Measurements from ENCODE around the gene GNG12.
"Not testable (repeated sequence)": the region's sequence is repeated elsewhere in the genome, so short reads cannot be mapped to it uniquely, and the experiment has no call there.

GNG12 gene

DNA sequence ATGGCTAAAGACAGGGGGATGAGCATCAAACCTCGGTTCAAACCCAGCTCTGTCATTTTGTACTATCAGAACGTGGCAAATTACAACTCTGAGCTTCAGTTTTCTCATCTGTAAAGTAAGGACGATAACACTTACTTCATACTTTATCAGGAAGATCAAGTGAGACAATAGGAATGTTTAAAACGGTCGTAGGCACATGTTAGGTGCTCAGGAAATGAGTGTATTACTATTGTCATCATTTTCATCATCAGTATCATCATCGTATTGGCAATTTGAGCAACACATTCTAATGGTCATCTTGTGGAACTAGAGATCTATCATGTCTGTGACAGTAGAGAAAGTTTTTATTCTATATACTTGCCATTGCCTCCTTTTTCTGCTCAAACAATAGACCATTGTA lies 170.4 kb downstream of the GNG12 start:
- FAIRE-seq = no peak
- DNase-seq (ENCODE audit: low spot score) = no peak

DNA sequence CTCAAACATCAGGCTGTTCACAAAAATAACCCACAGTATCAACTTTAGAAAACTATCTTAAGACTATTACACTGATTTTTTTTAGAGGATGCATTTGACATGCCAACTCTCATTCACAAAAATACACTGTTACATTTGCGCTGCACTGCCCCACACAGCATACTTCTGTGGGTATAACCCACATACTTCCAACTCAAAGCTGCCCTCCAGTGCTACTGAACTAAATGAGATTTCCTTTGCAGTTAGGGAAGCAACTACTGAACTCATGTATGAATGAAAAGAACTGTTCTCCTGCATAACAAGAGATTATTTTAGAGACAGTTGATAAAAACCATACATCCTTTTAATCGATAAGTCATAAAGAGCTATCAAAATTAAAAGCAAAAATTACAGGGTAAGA lies 174.0 kb downstream of the GNG12 start:
- no peak for DNase-seq (ENCODE audit: low spot score)
- no peak for FAIRE-seq

DNA sequence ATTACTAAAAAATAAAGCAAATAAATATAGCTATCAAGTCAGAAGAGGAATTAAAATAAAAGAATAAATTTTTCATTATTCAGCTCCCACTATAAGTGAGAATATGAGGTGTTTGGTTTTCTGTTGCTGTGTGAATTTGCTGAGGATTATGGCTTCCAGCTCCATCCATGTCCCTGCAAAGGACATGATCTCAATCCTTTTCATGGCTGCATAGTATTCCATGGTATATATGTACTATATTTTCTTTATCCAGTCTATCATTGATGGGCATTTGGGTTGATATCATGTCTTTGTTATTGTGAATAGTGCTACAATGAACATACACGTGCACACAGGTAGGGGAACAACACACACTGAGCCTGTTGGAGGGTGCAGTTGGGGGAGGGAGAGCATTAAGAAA lies 176.1 kb downstream of the GNG12 start:
- not testable (repeated sequence) for FAIRE-seq; DNase-seq (ENCODE audit: low spot score)

DNA sequence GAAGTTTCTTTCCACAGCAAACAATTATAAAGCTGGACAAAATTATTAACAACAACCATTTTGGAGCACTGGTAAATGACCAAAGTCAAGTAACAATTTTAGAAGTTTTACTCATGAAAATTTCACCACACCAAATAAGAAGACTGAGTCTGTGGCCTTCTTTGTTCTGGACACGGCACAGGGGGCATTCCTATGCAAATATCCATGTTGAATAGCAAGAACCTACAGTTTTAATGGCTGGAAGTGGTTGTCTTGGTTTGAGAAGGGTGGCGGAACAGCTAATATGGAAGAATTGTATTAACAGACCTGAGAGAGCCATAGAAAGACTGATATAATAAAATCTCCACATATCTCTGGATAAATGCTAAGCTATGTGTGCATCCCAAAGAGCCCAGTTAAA lies 177.7 kb downstream of the GNG12 start:
- FAIRE-seq = no peak
- no peak for DNase-seq (ENCODE audit: low spot score)

DNA sequence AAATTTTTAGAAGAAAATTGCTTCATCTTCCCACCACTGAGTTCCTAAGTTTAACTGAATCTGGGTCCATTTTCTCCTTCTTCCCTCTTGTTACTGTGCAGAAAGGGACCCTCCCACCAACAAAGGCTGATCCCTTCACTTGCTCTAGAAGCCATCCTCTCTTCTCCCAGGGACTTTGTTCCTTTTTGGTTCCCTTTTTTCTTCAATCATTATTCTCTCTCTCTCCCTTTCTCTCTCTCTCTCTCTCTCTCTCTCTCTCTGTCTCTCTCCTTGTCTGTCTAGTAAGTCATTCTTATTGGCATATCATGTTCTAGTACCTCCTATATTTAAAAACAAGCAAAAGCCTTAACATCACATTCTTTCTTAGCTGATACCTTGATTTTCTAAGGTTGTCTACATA lies 180.0 kb downstream of the GNG12 start:
- DNase-seq (ENCODE audit: low spot score) = no peak
- FAIRE-seq = no peak

DNA sequence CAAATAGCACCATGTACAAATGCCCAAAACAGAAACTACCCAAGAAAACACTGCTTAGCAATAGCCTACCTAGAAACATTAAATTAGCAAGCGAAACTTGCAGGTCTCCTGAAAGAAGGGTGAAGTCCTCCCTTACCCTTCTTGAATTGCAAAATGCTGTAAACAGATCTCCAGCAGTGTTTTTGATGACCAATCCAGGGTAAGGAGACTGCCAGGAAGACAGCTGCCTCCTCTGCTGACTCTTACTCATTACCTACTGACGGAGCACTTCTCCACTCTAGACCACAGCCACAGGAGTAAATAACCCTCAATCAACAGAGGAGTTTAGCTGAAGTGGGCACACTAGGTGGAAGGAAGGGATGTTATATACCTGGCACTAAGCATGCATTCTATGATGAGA lies 180.5 kb downstream of the GNG12 start:
- DNase-seq (ENCODE audit: low spot score) (peak; percentile 39), FAIRE-seq (no peak)
